HepG2 (cell line): ENCODE results near the gene IGFL2. TPM values are rescaled to one million over a fixed set of nuclear protein-coding genes. Genes with fewer than 3 reads are reported as not detected.

Experiments used
- ATAC-seq: fragments of 200-7000 bp; cut with Tn5 transposase; 3 replicates; pipeline ENCODE4 v1.9.1; 2020; ENCODE audit warnings: mild to moderate bottlenecking, moderate library complexity
- BruUV-seq: library from RNA; stranded (reverse); fragments of 400-500 nt; replicated peaks from 2 replicates; lab custom pipeline; 2021; lab: Mats Ljungman, UMichigan
- CTCF ChIA-PET: fragments of 300-600 bp; formaldehyde crosslinking; extraction: SDS; loops from one replicate; lab custom pipeline; 2021; ENCODE audit warnings: low total read pairs, inconsistent platforms, low intra/inter-chr PET ratio; lab: Yijun Ruan, JAX
- POLR2A ChIA-PET: fragments of 350-600 bp; sonication (Branson Sonifier 250); formaldehyde crosslinking; loops from one replicate; lab custom pipeline; 2020; ENCODE audit warnings: antibody characterized with exemption, inconsistent platforms; lab: Yijun Ruan, JAX
- DNase-seq: peaks from one replicate; pipeline ENCODE4 v3.0.0-alpha.2; 2015; ENCODE audit warnings: low spot score
- FAIRE-seq: peaks from 3 replicates; lab custom pipeline; 2011; peaks lifted over from hg19 to GRCh38; lab: Jason Lieb, UNC
- H2AFZ ChIP-seq: one replicate; pipeline ENCODE4 v1.6.1; 2011; ENCODE audit warnings: low read length, inconsistent platforms
- H3K27ac ChIP-seq: fragments of 300-600 bp; 3 replicates; pipeline ENCODE4 v1.8.0; 2011; ENCODE audit warnings: mixed run types, mild to moderate bottlenecking, mixed read lengths, low read length, inconsistent platforms; ENCODE audit not compliant: insufficient read depth; ENCODE audit errors: extremely low read length
- H3K27me3 ChIP-seq, 2 experiments: fragments of 200-600 bp in 1 of 2; 2 replicates in 1 of 2; 3 replicates in 1 of 2; pipeline versions ENCODE4 v1.6.0 to v1.8.0; 2011; ENCODE audit warnings: low read length in 2 of 2, mild to moderate bottlenecking in 2 of 2, moderate library complexity in 2 of 2, inconsistent platforms in 1 of 2; ENCODE audit not compliant: insufficient read depth in 2 of 2, control insufficient read depth in 1 of 2
- H3K36me3 ChIP-seq, 2 experiments: fragments of 200-600 bp in 1 of 2; replicated peaks in 1 of 2; 2 replicates in 1 of 2; 3 replicates in 1 of 2; pipeline versions ENCODE4 v1.5.1 to v1.8.0; 2011; ENCODE audit warnings: low read length in 2 of 2, inconsistent platforms in 1 of 2; ENCODE audit not compliant: insufficient read depth in 2 of 2, control insufficient read depth in 1 of 2
- H3K4me1 ChIP-seq: 2 replicates; pipeline ENCODE4 v1.5.1; 2012; ENCODE audit warnings: low read length, inconsistent platforms; ENCODE audit not compliant: insufficient read depth
- H3K4me2 ChIP-seq: 2 replicates; pipeline ENCODE4 v1.6.0; 2011; ENCODE audit warnings: low read depth, low read length, inconsistent platforms
- H3K4me3 ChIP-seq, 3 experiments: fragments of 200-600 bp in 1 of 3; sonication (generic), shearing (Covaris generic) in 1 of 3; replicated peaks in 1 of 3; 2 replicates each; pipeline ENCODE4 v1.5.1; 2011 to 2016; ENCODE audit warnings: low read length in 3 of 3, inconsistent platforms in 2 of 3, low read depth in 2 of 3, mild to moderate bottlenecking in 2 of 3, control low read depth in 1 of 3, mixed read lengths in 1 of 3; ENCODE audit not compliant: insufficient read depth in 1 of 3
- H3K79me2 ChIP-seq: one replicate; pipeline ENCODE4 v1.6.1; 2011; ENCODE audit warnings: low read length, inconsistent platforms; ENCODE audit not compliant: insufficient read depth
- H3K9ac ChIP-seq: 2 replicates; pipeline ENCODE4 v1.6.0; 2011; ENCODE audit warnings: mild to moderate bottlenecking, low read depth, low read length, inconsistent platforms; ENCODE audit not compliant: insufficient read depth
- H3K9me3 ChIP-seq: 2 replicates; pipeline ENCODE4 v1.5.1; 2012; ENCODE audit warnings: mild to moderate bottlenecking, low read length
- H4K20me1 ChIP-seq: 2 replicates; pipeline ENCODE4 v1.6.0; 2011; ENCODE audit warnings: inconsistent platforms, mild to moderate bottlenecking, low read length, moderate library complexity; ENCODE audit not compliant: insufficient read depth
- ARID5B ChIP-seq: IDR thresholded peaks from 2 replicates; pipeline ENCODE4 v1.4.0; 2020; ENCODE audit warnings: mild to moderate bottlenecking, missing genetic modification reagents
- GATAD2A ChIP-seq: IDR thresholded peaks from 2 replicates; pipeline ENCODE4 v1.6.1; 2016
- LRRFIP1 ChIP-seq: sonication (generic); formaldehyde crosslinking; conservative IDR thresholded peaks from 2 replicates; pipeline ENCODE4 v1.4.0; 2020; ENCODE audit warnings: missing genetic modification reagents
- RXRB ChIP-seq: IDR thresholded peaks from 2 replicates; pipeline ENCODE4 v1.6.1; 2016; ENCODE audit warnings: borderline replicate concordance, missing genetic modification reagents, missing compliant biosample characterization
- TBX3 ChIP-seq: fragments of 450-650 bp; IDR thresholded peaks from 2 replicates; pipeline ENCODE4 v1.6.1; 2017; ENCODE audit warnings: antibody characterized with exemption, mild to moderate bottlenecking, inconsistent platforms, borderline replicate concordance
- U2AF2 ChIP-seq: fragments of 200-400 bp; formaldehyde crosslinking; IDR thresholded peaks from 2 replicates; pipeline ENCODE4 v1.6.1; 2017; ENCODE audit warnings: low read depth, mild to moderate bottlenecking, low read length
- YEATS2 ChIP-seq: sonication (generic); formaldehyde crosslinking; IDR thresholded peaks from 2 replicates; pipeline ENCODE4 v1.4.0; 2020; ENCODE audit warnings: missing genetic modification reagents, borderline replicate concordance
- ZNF136 ChIP-seq: sonication (generic); formaldehyde crosslinking; IDR thresholded peaks from 2 replicates; pipeline ENCODE4 v1.8.1; 2022; ENCODE audit warnings: low read depth, mild to moderate bottlenecking, moderate library complexity, missing genetic modification reagents
- ZNF609 ChIP-seq: sonication (generic); formaldehyde crosslinking; IDR thresholded peaks from 2 replicates; pipeline ENCODE4 v1.4.0; 2020; ENCODE audit warnings: mild to moderate bottlenecking, missing genetic modification reagents, borderline replicate concordance
- WGBS: methylation state at CpG from one replicate; pipeline ENCODE4 v1.1.6; 2017; ENCODE audit warnings: low lambda C conversion rate; 5-methylcytosine and 5-hydroxymethylcytosine counted together
- in situ Hi-C: cut with HindIII; loops from 2 replicates; pipeline ENCODE4 v1.10.0; 2017; ENCODE audit warnings: low pct_unique_long_range_greater_than_20kb; ENCODE audit not compliant: extremely low pct_ligation_motif_present
- intact Hi-C: fragments of 100-400 bp; cut with micrococcal nuclease; formaldehyde crosslinking; loops from one replicate; pipeline ENCODE4 v1.10.0; 2022; ENCODE audit not compliant: unreplicated experiment
- polyA plus RNA-seq, 8 experiments: library from polyadenylated mRNA; depleted of rRNA in 3 of 8; stranded (reverse) in 7 of 8; unstranded in 1 of 8; fragments of >200 nt; fragmentation: Illumina TruSeq in 4 of 8; extraction: Trizol in 4 of 8; gene quantifications; 2 replicates each; pipeline versions ENCODE4 v1.2.1 to v1.2.3, GENCODE V29; 2011 to 2016; ENCODE audit warnings: low read depth in 4 of 8, missing spikeins in 1 of 8, mixed read lengths in 1 of 8; ENCODE audit not compliant: insufficient read depth in 1 of 8
- total RNA-seq, 5 experiments: library from RNA; depleted of rRNA; stranded (reverse); fragments of >200 nt; fragmentation: Illumina TruSeq; extraction: Trizol; gene quantifications; 2 replicates each; pipeline ENCODE4 v1.2.3, GENCODE V29; 2016; ENCODE audit warnings: low read depth in 1 of 5
- TF ChIP-seq, protein P1 (sequence below): sonication (generic); formaldehyde crosslinking; IDR thresholded peaks from 2 replicates; pipeline ENCODE4 v1.8.0; 2022; ENCODE audit warnings: low read depth, missing genetic modification reagents
- TF ChIP-seq, protein P2 (sequence below): sonication (generic); formaldehyde crosslinking; IDR thresholded peaks from 2 replicates; pipeline ENCODE4 v1.5.1; 2020; ENCODE audit warnings: missing genetic modification reagents, mild to moderate bottlenecking, borderline replicate concordance

IGFL2 gene
- total and polyA plus RNA-seq, 2 of the 13 experiments (the other 11 are each of a cell fraction or from before 2014, with no cell fraction given): not detected

DNA sequence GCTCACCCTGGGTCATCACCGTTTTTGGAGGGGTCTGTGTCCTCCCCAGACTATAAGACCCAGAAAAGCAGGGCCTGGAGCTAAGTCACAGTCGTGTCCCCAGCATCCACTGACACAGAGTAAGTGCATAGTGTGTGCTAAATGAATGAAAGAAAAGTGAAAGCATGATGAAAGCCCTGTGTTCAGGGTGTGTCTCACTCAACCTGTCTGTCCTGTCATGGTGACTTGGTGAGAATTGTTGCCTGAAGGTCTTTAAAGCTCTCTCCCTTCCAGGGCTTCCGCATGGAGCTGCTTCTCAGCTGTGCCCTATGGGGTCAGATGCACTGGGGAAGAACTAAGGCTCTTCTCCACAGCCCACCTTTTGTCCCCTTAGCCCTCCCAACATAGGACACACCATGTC, 61.0 kb downstream of the IGFL2 start:
- in situ Hi-C loops: no loop called here
- TF ChIP-seq ZNF136: no peak
- no peak for TF ChIP-seq YEATS2 (CRISPR knock-in tag)
- TF ChIP-seq, protein P1, sequence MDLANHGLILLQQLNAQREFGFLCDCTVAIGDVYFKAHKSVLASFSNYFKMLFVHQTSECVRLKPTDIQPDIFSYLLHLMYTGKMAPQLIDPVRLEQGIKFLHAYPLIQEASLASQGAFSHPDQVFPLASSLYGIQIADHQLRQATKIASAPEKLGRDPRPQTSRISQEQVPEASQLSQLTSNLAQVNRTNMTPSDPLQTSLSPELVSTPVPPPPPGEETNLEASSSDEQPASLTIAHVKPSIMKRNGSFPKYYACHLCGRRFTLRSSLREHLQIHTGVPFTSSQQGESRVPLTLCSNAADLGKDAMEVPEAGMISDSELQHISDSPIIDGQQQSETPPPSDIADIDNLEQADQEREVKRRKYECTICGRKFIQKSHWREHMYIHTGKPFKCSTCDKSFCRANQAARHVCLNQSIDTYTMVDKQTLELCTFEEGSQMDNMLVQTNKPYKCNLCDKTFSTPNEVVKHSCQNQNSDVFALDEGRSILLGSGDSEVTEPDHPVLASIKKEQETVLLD: no peak
- no peak for TF ChIP-seq ARID5B (CRISPR knock-in tag)
- no peak for TF ChIP-seq RXRB (CRISPR knock-in tag)
- TF ChIP-seq ZNF609 (CRISPR knock-in tag): no peak
- no peak for TF ChIP-seq GATAD2A (CRISPR knock-in tag)
- TF ChIP-seq, protein P2, sequence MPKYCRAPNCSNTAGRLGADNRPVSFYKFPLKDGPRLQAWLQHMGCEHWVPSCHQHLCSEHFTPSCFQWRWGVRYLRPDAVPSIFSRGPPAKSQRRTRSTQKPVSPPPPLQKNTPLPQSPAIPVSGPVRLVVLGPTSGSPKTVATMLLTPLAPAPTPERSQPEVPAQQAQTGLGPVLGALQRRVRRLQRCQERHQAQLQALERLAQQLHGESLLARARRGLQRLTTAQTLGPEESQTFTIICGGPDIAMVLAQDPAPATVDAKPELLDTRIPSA: no peak
- no peak for TF ChIP-seq U2AF2
- no peak for TF ChIP-seq TBX3
- TF ChIP-seq LRRFIP1 (CRISPR knock-in tag): no peak

More for the DNA sequence above, 61.0 kb downstream of the IGFL2 start:
- H3K9ac ChIP-seq: no peak overlapping the region
- FAIRE-seq: no peak
- 30% methylated on average over 3 of the region's 3 CpGs for WGBS
- no peak overlapping the region for H2AFZ ChIP-seq
- H3K27ac ChIP-seq: no peak overlapping the region
- no peak for ATAC-seq
- H4K20me1 ChIP-seq: no peaks in the 10 kb centered on the region
- DNase-seq: no peak
- ChIA-PET CTCF (no interaction called here), POLR2A (no interaction called here)
- no peaks in the 10 kb centered on the region for H3K36me3 ChIP-seq
- peaks cover 0 to 24% of the 10 kb centered on the region in 2 experiments; a peak in 2 of 5 replicates for H3K27me3 ChIP-seq
- no peak overlapping the region for H3K4me3 ChIP-seq
- BruUV-seq: no TSS peak
- H3K4me1 ChIP-seq: no peaks in the 10 kb centered on the region
- no peak overlapping the region for H3K4me2 ChIP-seq
- intact Hi-C loops: no loop called here
- no peaks in the 10 kb centered on the region for H3K9me3 ChIP-seq
- no peaks in the 10 kb centered on the region for H3K79me2 ChIP-seq
